ENCODE results near the gene KNCN. TPM values are rescaled to one million over a fixed set of nuclear protein-coding genes. Genes with fewer than 3 reads are reported as not detected.

KNCN gene
- total and polyA plus RNA-seq, 2 experiments from 2014 or later, result not detected

GRCh38 chr1:46576596-46576995 lies 25.1 kb upstream of the KNCN start:
- TF ChIP-seq ZNF114 (CRISPR knock-in tag; IDR thresholded peaks at IDR 0.05) (no peak), POLR2AphosphoS5 (IDR thresholded peaks at IDR 0.05; ENCODE audit: low read depth) (no peak), ZNF462 (CRISPR knock-in tag; IDR thresholded peaks at IDR 0.05) (no peak), ZNF331 (CRISPR knock-in tag; IDR thresholded peaks at IDR 0.05; ENCODE audit: low read depth) (no peak), REST (IDR thresholded peaks at IDR 0.05; ENCODE audit: unreplicated experiment) (no peak), ETS1 (IDR thresholded peaks at IDR 0.05) (no peak), EZH2 (IDR thresholded peaks at IDR 0.05; ENCODE audit: low read depth, unreplicated experiment) (no peak), CREB1 (CRISPR knock-in tag; IDR thresholded peaks at IDR 0.05; ENCODE audit: low read depth) (no peak), JUNB (IDR thresholded peaks at IDR 0.05; ENCODE audit: unreplicated experiment) (no peak), NANOG (IDR thresholded peaks at IDR 0.05; ENCODE audit: borderline replicate concordance) (no peak), EZH2phosphoT487 (IDR thresholded peaks at IDR 0.05; ENCODE audit: unreplicated experiment) (no peak), STAT1 (IDR thresholded peaks at IDR 0.05; ENCODE audit: unreplicated experiment) (no peak), CTCF (conservative IDR thresholded peaks at IDR 0.05; ENCODE audit: low read depth in 2 of 2) (no peak)
- no peaks in the 10 kb centered on the region for H3F3A ChIP-seq (replicated peaks; ENCODE audit: low read depth)
- Mint-ChIP-seq H3K4me3 (no peak overlapping the region), H3K27me3 (ENCODE audit: insufficient read depth, low read depth, poor library complexity) (peaks cover 5% of the 10 kb centered on the region), H3K9me3 (no peaks in the 10 kb centered on the region), H3K4me1 (peaks cover 21% of the 10 kb centered on the region), H3K27ac (0 out of 2 replicates have a peak overlapping the region, but pooled peaks have one; percentile 30), H3K36me3 (ENCODE audit: low read depth) (no peaks in the 10 kb centered on the region; the same call in 2 of the 3 replicates)
- no peak overlapping the region for H2AFZ ChIP-seq
- ATAC-seq, result no peak
- H3K4me2 ChIP-seq, result no peak overlapping the region
- no peaks in the 10 kb centered on the region for H3K9me2 ChIP-seq (ENCODE audit: insufficient read depth)
- no peaks in the 10 kb centered on the region for H3K4me1 ChIP-seq (ENCODE audit: insufficient read depth)
- H3K4me3 ChIP-seq, result no peak overlapping the region
- no peaks in the 10 kb centered on the region for H4K20me1 ChIP-seq (replicated peaks; ENCODE audit: insufficient read depth)
- no peak for DNase-seq (ENCODE audit: low spot score)
- no peaks in the 10 kb centered on the region for H3K36me3 ChIP-seq (ENCODE audit: insufficient read depth)
- no peaks in the 10 kb centered on the region for H3K79me2 ChIP-seq (replicated peaks; ENCODE audit: insufficient read depth)
- no peak overlapping the region for H3K27ac ChIP-seq (ENCODE audit: low read depth)
- no peaks in the 10 kb centered on the region for H3K27me3 ChIP-seq (ENCODE audit: insufficient read depth)
